Smooth muscle cell of the brain vasculature (primary cell): ENCODE results near the gene UBE2E3.

ENCODE experiments used
- DNase-seq: peaks from one replicate; pipeline ENCODE4 v3.0.0-alpha.2; 2012; ENCODE audit warnings: low read depth, low spot score

The UBE2E3 gene

DNA sequence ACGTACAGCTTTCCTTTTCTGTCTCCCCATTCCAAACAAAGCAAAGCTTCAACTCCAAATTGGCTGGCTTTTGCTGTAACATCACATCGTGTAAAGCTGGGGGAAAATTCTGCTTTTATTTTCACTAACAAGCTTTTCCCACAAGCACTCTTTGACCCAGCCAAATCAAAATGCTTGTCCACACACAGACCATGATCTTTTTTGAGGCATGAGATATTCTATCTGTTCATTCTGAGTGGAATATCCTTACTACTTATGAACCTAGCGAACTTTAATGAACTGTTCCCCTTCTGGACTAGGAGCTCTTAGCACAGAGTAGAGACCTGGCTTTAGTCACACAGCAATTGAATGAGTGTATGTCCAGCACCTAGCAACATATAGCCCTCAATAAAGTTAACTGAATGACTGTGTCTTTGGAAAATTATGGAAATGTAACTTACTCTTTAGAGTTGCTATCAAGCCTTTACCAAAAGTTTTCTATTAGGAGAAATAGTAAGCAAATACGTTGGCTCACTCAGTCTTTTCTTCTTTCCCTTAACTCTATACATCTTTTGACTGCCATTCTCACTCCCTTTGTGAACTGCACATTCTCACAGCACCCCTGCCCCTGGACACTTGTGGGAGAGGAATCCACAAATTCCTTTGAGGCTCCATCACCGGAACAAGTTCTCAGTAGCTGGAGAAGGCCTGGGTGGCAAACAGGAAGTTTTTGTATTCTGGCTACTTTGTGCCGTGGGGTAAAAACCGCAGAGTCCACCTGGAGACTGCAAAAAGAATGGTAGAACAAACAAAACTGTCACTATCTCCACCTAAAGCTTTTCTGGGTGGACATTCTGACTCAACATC lies 1.3 kb upstream of the UBE2E3 start:
- DNase-seq: no peak

DNA sequence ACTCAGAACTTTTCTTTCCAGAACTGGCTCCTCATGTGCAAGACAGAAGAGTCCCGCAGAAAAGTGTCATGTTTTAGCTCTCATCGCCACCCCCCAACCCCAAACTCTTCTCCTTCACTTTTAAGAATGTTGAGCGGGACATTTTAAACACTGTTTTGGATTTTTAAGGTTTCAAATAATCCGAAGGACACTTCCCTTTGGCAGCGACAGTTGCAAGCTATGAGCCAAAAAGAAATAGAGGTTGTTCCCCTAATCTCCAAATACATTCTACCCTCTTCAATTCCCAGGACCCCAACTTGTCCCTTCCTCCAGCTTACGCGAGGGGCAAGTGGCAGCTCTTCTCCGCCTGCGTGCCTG lies 678 bp upstream of the UBE2E3 start:
- no peak for DNase-seq

DNA sequence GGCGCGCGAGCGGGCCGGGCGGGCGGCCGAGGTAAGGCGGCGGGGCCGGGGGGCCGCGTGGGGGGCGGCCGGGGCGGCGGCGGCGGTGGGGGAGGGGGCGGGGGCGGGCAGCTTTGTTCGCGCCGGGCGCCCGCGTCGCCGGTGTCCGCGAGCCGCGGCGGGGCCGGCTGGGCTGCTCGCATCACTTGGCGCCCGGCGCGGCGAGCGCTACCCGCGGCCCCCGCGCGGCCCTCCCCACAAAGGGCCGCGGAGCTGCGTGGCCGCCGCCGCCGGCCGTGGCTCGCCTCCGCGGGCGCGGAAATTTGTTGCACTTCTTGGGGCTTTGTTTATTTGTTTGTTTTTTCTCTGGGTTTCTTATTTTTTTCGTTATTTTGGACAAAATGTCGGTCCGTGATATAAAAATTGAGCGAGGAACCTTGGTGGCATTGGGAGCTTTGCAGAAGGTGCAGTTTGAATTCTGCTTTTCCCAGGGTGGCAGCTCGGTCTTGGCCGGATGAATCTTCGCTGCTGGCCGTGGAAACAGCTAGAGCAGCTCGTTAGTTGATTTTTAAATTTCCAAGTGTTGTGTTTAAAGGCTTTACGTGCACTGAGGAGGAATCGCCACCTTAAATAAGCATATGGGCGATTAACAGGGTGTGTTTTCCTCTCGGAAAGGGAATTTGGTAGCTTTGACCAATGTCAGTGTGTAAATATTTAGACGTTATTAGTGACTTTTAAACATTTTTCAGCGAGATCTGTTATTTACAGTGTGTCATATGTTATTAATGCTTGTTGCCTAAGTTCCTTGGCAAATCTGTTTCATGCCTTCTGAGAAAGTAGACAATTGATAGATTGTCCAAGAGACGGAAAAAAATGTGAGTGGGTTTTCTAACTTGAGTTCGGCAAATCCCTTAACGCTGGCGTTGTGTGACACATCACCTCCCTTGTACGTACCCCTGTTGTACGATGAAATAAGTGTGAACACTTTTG lies 822 bp downstream of the UBE2E3 start:
- DNase-seq: no peak

DNA sequence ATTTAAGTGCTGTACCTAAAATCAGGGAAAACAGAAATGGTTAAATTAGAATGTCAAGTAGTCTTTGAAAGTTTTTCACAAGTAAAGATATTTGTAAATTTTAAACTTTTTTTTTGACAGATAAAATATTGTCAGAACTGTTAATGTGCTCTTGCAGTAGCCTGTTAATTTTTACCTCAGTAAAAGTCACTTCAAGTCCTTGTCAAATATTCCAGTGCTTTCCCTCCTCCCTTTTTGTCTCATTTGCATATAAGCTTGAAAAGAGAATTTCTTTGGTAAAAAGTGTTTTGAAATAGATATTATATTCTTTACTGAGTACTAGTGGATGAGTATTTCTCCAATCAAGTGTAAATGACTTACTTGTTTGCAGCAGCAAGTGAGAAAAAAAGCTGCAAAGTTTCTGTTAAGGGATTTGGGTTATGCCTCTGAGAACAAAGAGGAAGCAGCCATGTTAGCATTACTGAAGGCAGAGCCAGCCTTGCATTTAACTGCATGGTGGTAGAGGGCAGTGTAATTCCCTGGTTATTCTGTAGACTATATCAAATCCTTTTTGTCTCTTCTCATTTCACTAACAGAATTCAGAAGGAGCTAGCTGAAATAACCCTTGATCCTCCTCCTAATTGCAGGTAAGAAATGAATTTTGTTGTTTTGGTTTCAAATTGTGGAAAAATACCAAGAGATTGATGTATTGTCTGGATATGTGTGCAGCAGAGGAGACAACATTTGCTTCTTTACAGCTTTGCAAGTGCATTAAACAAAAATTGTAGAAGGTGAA lies 3.2 kb downstream of the UBE2E3 start:
- no peak for DNase-seq

DNA sequence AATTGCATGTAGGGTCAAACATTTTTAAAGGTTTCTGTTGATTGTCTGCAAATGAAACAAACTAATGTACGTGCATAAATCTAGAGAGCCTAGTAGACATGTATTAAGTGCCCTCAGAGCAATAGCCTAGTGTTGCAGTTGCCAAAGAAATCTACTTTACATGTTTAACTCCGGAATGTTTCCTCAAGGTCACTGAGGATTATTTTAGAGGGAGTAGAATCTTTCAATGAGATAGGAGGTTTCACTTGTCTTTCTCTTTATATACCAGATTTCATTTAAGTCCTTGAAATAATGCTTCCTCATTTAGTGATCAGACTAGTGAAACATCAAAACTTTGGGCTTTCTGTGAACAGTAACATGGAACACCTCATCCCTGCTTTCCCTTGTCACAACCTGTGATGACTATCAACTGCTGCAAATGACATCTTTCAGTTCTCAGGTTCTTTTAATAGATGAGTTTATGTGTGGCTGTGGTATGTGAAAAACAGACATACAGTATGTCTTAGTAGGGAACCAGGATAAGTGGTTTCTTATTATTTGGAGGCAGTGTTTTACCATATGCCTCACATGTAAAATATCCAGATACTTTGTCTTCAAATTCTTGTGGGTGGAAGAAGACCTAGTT lies 5.5 kb downstream of the UBE2E3 start:
- no peak for DNase-seq

DNA sequence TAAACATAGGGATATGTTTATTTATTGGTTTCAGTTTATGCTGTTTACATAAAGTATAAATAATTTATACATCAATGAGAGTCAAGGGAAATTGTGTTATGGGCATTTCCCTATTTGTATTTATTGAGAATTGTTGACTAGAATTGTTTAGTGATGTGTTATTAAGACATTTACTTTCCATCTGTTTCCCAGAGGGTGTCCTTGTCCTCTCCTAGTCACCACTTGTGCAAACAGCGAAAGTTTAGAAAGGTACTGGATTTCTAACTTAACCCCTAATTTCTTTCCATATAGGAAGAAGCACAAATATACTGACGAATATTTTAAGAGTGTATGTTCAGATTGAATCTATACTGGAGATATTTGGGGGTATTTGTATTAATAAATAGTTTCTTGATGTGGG lies 6.7 kb downstream of the UBE2E3 start:
- DNase-seq: no peak

DNA sequence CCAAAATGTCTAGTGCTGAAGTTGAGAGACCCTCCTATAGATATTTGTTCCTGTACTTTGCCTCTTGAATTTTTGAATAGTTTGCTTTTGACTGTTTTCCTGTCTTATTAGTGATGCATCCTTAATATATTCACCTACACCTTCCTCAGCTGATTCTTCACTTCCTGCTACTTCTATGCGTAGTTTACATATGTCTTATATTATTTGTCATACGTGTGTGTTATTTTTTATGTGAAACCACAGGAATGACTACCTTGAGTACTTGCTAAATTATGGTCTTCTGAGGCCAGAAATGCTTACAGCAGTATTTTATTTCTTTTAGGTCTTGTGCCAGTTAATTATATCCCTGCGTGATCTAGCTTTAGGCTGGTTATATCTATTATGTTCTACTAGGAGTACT lies 9.9 kb downstream of the UBE2E3 start:
- DNase-seq: no peak

DNA sequence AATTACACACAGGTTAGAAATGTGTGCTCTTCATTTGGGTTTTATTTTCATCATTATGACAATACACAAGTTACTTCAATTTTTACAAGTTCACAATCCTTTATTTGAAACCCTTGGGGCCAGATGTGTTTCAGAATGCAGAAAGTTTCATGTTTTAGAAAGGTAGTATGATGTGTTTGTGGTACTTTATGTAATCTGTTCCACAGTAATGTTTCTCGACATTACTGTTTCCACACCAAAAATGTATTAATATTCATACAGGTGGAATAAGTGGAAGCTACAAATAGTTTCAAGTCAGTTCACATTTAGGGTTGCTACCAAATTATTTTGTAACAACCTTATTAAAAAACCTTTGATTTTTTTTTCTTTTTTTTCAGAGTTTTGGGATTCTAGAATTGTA lies 10.4 kb downstream of the UBE2E3 start:
- no peak for DNase-seq

DNA sequence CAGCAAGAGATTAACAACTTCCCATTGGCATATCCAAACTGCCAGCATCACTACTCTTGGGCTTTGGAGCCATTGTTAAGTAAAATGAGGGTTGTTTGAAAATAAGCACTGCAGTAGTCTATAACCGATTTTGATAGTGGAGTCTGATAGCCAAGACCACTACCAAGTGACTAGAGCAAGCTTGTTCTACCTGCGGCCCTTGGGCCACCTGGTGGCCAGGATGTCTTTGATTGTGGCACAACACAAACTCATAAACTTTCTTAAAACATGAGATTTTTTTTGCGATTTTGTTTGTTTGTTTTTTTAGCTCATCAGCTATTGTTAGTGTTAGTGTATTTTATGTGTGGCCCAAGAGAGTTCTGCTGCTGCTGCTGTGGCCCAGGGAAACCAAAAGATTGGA lies 11.0 kb downstream of the UBE2E3 start:
- no peak for DNase-seq

DNA sequence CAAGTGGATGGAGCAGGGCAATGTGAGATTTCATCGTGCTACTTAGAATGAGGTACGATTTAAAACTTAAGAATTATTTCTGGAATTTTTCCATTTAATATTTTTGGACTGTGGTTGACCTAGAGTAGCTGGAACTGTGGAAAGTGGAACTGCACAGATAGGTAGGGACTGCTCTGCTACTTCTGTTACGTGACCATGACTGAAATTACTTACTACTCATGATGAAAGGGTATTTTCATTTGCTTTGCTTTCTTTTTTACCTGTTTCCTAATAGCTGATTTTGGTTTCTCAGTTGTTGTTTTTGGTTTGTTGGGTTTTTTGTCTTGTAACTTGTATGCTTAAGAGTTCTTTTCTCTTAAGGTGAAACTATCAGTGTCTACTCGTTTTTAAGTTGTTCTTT lies 11.4 kb downstream of the UBE2E3 start:
- DNase-seq: no peak

DNA sequence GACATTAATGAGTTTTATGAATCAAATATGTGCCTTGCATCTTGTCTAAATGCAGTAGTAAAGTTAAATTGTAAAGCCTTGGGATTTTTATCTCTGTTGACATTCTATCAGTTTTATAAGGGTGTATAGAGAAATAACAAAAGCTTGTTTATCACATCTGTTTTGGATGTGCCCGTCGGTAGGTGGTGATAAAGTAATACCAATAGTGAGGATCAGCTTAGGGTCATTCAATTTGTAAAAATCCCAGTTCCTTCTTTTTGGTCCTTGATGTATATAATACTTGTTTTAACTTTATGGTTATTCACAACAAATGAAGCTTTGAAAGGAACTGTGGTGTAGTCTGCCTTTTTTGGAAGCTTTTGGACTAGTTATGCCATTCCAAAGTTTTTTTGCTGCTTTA lies 12.6 kb downstream of the UBE2E3 start:
- DNase-seq: no peak

DNA sequence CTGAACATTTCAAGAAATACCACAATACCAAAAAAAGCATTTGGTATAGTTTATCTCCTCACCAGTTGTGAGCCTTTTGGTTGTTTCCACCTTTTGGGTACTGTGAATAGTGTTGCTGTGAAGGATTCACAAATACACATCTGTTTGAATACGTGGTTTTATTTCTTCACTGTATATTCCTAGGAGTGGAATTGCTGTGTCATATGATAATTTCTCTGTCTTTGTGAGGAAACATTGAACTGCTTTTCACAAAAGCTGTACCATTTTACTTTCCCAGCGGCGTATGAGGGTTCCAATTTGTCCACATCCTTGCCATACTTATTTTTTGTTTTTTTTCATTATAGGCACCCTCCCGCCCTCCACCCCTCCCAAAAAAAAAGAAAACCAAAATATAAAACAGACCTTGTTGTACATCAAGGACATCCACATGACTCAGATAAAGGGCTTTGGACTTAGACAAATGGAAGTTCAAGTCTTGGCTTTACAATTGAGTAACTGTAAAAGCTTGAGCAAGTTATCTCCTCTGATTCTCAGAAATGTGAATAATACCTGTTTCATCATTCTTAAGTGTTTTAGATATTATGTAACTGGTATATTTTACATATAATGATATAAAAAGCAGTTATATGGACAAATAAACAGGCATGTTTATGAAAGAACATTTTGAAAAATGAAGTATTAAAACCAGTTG lies 19.0 kb downstream of the UBE2E3 start:
- no peak for DNase-seq

DNA sequence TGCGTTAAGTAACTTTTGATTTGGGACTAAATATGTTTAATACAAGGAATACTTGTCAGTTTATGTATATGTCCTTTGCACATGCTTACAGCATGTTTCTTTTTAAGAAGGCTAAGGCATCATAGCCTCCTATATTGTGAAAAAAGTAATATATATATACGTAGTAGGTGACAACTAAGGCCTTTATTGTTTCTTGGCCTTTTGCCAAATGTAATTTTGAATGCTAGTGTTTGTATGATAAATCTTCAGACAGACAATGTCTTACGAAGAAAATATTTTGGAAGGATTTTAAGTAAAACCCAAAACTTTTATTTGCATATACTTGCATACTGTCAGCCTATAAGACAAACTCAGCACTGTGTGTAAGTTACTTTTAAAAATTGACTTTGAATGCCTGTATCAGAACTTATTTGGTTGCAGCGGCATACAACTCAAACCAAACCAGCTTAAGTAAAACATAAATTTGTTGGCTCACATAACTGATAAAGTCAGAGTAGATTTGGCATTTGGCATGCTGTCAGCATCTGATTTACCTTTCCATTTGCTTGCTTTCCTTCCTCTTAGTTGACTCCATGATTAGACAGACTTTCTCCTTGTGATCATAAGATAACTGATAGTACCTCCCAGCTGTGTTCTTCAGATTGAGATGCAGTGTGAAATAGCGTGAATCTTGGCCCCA lies 24.4 kb downstream of the UBE2E3 start:
- DNase-seq: no peak

DNA sequence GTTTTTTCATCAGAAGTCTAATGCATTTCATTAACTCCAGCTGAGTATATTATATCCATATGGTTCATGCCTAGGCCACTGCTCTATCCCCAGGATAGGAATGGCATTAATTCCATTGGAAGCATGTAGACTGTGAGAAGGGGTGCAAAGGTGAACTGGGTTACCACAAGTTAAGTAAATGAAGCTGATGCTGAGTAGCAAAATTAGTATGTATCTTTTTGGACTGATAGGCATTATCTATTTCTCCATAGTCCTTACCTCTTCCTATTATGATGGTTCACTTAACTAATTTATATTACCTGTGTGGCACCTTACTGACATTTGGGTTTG lies 24.9 kb downstream of the UBE2E3 start:
- DNase-seq: no peak

DNA sequence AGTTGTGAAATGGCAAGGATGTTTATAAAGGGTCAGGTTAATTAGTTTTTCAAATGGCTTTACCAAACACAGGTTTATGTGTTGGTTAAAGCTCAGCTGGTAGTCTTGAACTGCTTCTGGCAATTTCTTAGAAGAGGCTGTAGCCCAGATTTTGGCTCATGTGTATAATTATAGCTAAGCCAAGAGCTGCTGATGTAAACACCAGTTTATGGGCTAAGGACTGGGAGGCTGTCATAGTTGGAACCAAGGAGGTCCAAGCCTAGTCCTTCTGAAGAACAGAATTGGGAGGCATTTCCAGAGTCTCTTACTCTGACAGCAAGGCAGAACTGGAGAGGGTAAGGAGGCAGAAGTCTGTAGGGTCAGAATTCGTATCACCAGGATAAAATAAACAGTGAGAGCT lies 25.4 kb downstream of the UBE2E3 start:
- no peak for DNase-seq

DNA sequence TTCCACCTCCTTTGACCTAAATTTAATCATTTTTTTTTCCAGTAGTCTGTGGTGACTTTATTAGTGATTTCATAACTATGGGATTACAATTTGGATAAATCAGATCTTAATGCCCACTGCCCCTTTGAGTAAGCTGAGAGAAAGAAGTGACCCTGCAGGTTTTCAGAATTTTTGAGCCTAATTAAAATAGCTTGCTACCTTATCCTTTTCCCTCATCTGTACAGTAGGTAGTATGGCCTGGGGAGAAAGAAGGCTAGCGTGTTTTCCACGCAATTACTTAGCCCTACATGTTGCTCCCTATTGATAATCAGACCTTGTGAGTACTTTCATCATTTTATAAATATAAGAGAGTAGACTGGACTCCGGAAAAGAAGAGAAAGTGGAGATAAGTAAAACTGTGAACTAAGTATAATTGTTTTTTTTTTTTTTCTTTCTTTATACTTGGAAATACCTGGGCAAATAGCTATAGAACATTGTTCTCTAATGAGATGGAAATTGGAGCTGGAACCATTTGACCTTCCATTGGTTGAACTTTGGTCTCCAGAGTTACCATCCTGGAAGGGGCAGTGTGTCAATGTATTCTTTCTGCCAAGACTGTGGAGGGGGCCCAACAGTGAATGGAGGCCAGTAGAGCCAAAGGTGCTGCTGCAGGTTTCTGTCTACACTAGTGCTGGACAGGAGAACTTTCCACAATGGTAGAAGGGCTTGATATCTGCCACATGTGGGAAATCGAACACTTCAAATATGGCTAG lies 26.9 kb downstream of the UBE2E3 start:
- no peak for DNase-seq

DNA sequence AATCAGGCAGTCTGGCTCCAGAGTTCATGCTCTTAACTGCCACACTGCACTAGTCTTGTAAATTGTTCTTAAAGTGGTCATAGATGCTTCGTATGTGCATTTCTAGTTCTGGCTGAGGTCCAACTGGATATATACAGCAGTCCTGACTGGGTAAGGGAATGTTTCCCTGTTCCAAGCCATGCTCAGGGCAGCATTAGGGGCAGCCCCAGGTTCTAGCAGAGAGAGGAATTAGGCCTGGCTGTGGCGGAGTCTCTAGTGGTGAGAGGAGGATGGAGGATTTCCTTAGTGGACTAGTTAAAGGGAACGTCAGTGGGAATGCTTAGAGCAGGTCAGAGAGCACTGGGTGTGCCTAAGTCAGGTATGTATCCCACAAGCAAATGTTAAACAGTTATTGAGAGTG lies 28.0 kb downstream of the UBE2E3 start:
- no peak for DNase-seq

DNA sequence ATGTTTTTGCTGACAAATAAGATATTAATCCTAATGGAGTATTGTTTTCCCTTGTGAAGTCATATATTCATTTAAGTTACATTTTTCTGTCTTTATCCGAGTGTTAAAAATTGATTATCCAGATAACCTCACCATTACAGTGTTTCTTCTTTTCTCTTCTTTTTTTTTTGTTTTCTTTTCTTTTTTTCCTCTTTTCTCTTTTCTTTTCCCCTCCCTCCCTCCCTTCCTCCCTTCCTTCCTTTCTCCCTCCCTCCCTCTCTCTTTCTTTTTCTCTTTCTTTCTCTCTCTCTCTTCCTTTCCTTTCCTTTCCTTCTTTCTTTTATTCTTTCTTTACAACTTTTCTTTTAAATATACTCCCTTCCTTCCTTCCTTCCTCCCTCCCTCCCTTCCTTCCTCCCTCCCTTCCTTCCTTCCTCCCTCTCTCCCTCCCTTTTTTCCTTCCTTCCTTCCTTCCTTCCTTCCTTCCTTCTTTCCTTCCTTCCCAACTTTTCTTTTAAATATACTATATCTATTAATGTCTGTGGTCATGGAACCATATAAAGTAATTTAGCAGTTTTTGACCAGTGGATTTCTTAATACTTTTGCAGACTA lies 40.9 kb downstream of the UBE2E3 start:
- no peak for DNase-seq

DNA sequence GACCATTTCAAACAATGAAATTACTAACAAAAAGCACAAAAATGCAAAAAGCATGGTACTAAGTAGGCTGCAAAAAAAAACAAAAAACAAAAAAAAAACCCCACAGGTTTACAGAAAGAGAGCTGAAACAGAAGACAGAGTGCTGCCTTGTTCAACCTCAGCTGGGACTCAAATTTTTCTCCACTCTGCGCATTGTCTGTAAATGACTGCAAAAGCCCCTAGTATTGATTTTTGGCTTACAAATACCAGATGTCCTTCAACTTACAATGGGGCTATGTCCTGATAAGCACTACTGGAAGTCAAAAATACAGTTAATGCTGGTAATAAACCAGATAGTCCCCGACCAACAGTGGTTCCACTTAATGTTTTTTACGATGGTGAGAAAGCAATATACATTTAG lies 42.2 kb downstream of the UBE2E3 start:
- no peak for DNase-seq
